Breast epithelium (tissue), 3 donors: ENCODE measurements around the gene FCHSD2.

Experiments
- CTCF ChIP-seq, 3 donors: fragments of 450-650 bp; IDR thresholded peaks; one replicate each; pipeline ENCODE4 v1.5.1; 2016 to 2017; ENCODE audit warnings: antibody characterized with exemption in 3 of 3, mild to moderate bottlenecking in 3 of 3, moderate library complexity in 3 of 3
- POLR2A ChIP-seq: fragments of 450-650 bp; IDR thresholded peaks from one replicate; pipeline ENCODE4 v1.6.1; 2016; ENCODE audit warnings: antibody characterized with exemption, mild to moderate bottlenecking, moderate library complexity

- no peak for TF ChIP-seq POLR2A
- no peak for TF ChIP-seq CTCF (IDR thresholded peaks at IDR 0.05)
Observed at GRCh38 chr11:72959998-72960731, 182.0 kb downstream of the FCHSD2 start.
